D341Med (cell line): ENCODE results near the gene UQCC5.

Source experiments
- DNase-seq: peaks from one replicate; pipeline ENCODE4 v3.0.0; 2012; ENCODE audit warnings: low spot score

The UQCC5 gene

GRCh38 chr3:52534281-52535183, 1.9 kb upstream of the UQCC5 start:
- DNase-seq = peak; percentile 51

DNA sequence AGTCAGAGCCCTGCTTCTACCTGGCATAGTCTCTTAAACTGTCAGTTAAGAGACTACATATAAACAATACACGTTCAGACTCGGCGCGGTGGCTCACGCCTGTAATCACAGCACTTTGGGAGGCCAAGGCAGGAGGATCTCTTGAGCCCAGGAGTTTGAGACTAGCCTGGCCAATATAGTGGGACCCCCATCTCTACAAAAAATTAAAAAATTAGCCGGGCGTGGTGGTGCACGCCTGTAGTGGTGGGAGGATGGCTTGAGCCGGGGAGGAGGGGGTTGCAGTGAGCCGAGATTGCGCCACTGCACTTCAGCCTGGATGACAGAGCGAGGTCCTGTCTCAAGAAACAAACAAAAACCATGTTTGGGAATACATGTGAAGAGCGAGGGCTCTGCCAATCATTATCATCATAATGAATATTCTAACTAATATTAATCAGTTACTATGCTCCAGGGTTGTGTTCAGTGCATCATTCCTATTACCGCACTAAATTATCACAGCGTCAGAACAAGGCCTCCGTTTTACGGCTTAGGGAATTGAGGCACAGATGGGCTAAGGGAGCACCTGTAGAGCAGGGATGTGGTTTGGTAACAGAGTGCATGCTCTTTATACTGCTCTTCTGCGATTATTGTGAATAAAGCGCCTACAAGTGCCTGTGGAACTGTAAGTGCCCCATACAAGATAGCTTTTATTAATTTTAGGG, 844 bp upstream of the UQCC5 start:
- DNase-seq = no peak

DNA sequence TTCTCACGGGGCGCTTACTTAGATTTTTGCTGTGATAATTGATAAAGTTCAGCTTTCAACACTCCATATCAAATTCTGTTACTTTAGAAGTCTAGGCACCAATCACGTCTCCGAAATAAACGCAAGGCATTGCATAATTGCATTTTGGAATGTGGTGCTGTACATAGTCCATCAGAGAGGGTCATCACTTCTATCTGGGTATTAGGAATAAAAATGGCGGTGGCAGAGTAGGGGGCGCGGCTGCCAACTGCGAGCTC, 365 bp upstream of the UQCC5 start:
- no peak for DNase-seq

DNA sequence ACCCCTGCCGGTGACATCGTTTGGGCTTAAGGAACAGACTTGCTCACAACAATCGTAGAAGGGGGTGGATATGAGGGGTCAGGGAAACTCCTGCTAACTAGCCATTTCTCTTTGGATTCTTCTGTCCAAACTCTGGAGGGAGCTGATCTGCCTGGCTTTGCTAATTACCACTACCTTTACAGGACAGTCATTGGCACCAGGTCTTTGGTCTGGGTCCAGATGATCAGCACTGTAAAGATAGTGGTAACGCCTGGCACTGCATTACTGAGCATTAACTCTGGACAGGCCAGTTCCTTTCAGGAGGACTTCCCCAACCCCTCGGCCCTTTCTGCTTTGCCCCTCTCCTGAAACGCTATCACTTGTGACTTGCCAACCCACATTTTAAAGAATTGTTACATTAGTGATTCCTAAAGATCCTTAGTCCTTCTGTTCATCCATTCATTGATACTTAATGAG, 788 bp downstream of the UQCC5 start:
- DNase-seq = no peak

- no peak for DNase-seq
Observed at GRCh38 chr3:52537726-52538421, 1.5 kb downstream of the UQCC5 start.

DNA sequence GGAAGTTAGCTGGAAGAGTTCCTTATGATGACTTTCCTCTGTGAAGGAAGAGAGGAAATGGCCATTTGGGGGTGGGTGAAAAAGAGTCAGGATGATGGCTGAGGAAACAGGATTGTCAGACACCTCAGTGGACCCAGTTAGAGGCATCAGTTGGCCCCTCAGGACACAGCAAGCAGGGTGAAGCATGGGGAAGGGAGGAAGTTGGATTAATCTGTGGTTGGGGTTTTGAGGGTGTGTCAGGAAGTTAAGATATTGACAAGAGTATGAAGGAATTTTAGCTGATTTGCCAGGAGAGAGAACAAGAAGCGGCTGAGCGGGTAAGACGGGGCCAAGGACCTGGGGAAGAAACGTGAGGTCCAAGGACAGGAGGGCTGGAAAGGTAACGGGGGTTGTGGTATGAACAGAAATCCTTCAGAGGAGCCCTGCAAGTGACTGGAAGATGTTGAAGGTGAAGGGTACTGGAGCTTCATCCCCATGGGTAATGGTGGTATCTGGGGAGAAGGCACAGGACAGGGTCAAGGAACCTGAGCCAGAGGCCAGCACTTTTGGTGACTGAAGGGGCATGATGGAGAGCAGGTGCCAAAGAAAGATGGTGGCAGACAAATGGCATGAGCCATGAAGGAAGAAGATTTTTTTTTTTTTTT, 2.7 kb downstream of the UQCC5 start:
- DNase-seq = no peak

GRCh38 chr3:52541050-52541449, 4.6 kb downstream of the UQCC5 start:
- no peak for DNase-seq

DNA sequence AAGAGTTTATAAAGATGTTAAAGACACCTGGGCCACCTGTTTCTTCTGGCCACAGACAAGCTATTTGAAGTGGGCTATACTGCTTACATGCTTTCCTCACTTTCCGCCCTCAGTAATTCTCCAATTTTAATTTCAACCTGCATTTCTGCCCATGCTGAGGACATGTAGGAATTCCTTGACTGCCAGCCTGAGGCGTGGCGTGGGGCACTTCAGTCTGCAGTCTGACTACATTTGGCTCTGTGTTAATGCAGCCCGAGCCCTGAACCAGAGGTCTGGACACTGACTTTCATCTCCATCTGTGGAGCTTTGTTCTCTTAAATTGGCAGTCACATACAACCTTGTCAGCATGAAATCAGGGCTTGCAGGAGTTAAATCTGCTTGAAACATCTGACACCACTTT, 8.5 kb downstream of the UQCC5 start:
- no peak for DNase-seq

DNA sequence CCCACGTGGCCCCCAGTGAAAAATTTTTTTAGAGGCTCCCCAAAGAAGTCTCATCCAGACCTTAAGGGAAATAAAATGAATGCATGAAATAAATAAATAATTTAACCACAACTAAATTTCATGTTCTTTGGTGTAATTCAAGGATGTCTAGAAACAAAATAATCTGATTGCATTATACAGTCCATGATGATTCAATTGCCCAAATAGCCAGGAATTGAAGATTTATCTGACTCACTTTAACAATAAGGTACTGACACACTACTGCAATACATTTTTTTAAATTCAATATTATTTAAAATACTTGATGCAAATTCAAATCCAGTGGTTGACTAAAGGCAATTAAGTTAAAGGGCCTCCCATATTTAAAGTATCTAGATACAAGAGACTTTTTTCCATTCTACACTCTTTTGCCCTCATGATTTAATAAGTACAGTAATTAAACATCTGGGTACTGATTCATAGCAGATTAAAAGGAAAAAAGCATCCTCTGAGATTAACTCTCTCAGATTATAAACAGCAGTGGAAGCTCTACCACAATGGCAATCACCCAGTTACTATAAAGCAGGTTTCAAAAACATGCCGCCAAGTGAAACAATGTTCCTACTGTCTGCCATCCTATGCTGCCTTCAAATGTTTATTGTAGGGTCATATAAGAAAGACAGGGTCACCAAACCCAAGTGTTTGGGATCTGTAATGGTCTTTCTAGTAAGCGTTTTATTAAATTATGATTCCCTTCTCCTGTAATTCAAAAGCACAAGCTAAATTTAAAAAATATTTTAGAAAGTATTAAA, 9.9 kb downstream of the UQCC5 start:
- no peak for DNase-seq

GRCh38 chr3:52547143-52547542, 10.7 kb downstream of the UQCC5 start:
- DNase-seq = no peak

GRCh38 chr3:52551118-52551517, 14.7 kb downstream of the UQCC5 start:
- DNase-seq = no peak

- DNase-seq = no peak
Observed at GRCh38 chr3:52552089-52552488, 15.7 kb downstream of the UQCC5 start.

GRCh38 chr3:52554026-52554755, 17.8 kb downstream of the UQCC5 start:
- no peak for DNase-seq

- DNase-seq = no peak
Observed at GRCh38 chr3:52555056-52555455, 18.7 kb downstream of the UQCC5 start.

DNA sequence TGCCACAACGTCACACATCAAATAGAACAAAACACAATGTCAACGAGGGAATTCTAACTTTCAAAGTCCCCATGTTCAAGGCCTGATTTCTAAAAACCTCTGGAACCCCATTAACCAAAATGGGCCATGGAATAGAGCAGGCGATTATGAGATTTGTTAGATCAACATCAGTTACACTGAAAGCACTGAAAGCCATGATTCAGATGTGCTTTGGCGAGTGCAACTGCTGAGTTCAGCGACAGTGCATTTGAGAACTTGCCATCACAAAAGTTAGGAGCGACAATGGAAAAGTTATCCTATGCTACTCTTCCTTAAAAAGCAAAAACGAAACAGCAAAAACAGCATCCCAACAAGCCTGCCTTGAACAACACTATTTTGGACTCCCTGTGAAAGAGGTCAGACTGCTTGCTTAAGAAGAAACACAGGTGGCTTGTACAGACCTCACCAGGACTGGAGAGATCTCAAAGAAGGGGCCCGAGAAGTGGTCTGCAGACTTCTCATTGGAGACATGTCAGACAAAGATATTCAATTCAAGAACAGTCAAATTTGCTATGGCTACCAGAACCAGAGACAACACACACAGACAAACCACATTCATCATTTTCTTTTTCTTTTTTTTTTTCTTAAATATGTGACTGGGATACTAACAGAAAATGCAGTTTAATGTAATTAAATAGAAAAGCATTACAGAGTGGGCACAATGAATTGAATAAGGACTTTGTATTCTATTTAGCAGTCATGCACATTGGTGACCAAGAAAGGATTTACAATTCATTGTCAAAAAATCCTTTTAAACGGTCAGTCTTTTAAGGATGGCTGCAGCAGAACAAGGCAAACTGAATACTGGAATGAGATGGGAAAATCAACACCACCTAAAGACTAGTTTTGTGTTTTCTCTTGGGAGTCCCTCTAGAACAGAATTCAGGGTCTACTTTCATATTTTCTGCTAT, 20.9 kb downstream of the UQCC5 start:
- no peak for DNase-seq

DNA sequence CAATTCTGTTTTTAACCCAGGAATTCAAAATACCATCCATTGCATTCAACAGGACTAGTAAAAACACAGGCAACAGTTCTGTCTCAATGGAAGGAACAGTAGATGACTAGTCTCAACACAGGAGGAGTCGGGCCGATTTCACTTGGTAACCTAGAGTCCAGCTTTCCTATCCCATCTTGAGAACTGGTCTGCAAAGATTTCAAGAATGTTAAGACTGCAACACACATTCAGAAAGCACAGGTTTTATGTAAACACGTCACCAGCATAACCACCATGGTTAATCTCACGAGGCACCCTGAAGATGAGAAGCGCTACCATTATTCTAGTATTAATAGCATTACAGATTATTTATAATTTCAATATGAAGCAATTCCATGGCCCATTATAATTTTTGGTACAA, 22.0 kb downstream of the UQCC5 start:
- no peak for DNase-seq

- no peak for DNase-seq
Observed at GRCh38 chr3:52561028-52561747, 24.8 kb downstream of the UQCC5 start.

GRCh38 chr3:52563984-52564383, 27.6 kb downstream of the UQCC5 start:
- no peak for DNase-seq

DNA sequence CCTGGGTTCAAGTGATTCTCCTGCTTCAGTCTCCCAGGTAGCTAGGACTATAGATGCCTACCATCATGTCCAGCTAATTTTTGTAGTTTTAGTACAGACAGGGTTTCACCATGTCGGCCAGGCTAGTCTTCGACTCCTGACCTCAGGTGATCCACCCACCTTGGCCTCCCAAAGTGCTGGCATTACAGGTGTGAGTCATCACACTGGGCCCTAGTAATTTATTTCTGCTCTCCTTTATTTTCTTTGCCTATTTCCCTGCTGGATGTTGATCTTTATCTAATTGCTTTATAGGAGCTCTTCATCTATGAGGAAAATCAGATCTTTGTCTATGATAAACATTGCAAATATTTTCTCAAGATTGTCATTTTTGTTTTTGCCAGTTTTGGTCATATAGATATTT, 31.7 kb downstream of the UQCC5 start:
- no peak for DNase-seq
